SU-DHL-6 (cell line): Measurements from ENCODE around the gene GBA2.
A peak's percentile ranks its signal among the peaks of the same experiment; 100 is the strongest.

Experiments used
- H2AFZ ChIP-seq: fragments of 200-600 bp; sonication (generic); 2 replicates; pipeline ENCODE4 v1.6.1; 2014; ENCODE audit warnings: low read depth, mild to moderate bottlenecking, moderate library complexity, mixed read lengths, antibody characterized with exemption, low read length; ENCODE audit not compliant: severe bottlenecking
- H3F3A ChIP-seq: fragments of 200-600 bp; shearing (Covaris generic); 2 replicates; pipeline ENCODE4 v1.6.0; 2016; ENCODE audit warnings: antibody characterized with exemption, mild to moderate bottlenecking; ENCODE audit not compliant: insufficient read depth
- H3K27ac ChIP-seq: fragments of 200-600 bp; sonication (generic); 2 replicates; pipeline ENCODE4 v1.5.1; 2016; ENCODE audit warnings: low read depth, mild to moderate bottlenecking, low read length, moderate library complexity, mixed read lengths
- H3K27me3 ChIP-seq: fragments of 200-600 bp; sonication (generic), shearing (Covaris generic); 2 replicates; pipeline ENCODE4 v1.6.0; 2014; ENCODE audit warnings: mild to moderate bottlenecking, low read length
- H3K36me3 ChIP-seq: fragments of 200-600 bp; sonication (generic); 2 replicates; pipeline ENCODE4 v1.6.1; 2014; ENCODE audit warnings: mild to moderate bottlenecking, low read length, mixed read lengths
- H3K4me2 ChIP-seq: fragments of 300-600, 200-600 bp; shearing (Covaris generic), sonication (generic); 2 replicates; pipeline ENCODE4 v1.6.0; 2014; ENCODE audit warnings: low read length, low read depth, mild to moderate bottlenecking; ENCODE audit not compliant: poor library complexity, severe bottlenecking
- H3K4me3 ChIP-seq: fragments of 200-600 bp; sonication (generic); 2 replicates; pipeline ENCODE4 v1.5.1; 2014; ENCODE audit warnings: antibody characterized with exemption, low read length, mild to moderate bottlenecking, mixed read lengths; ENCODE audit not compliant: insufficient read depth, poor library complexity, severe bottlenecking
- H3K79me2 ChIP-seq: fragments of 200-600 bp; sonication (generic); 2 replicates; pipeline ENCODE4 v1.6.1; 2014; ENCODE audit warnings: mild to moderate bottlenecking, low read length, moderate library complexity; ENCODE audit not compliant: insufficient read depth
- H3K9ac ChIP-seq: fragments of 200-600 bp; sonication (generic); 2 replicates; pipeline ENCODE4 v1.7.0; 2014; ENCODE audit warnings: mild to moderate bottlenecking, low read length
- H3K9me2 ChIP-seq: fragments of 200-600 bp; sonication (generic); replicated peaks from 2 replicates; pipeline ENCODE4 v1.6.1; 2014; ENCODE audit warnings: low read length; ENCODE audit not compliant: insufficient read depth
- H3K9me3 ChIP-seq: fragments of 200-600 bp; sonication (generic); 2 replicates; pipeline ENCODE4 v1.6.1; 2014; ENCODE audit warnings: low read length, mixed read lengths; ENCODE audit not compliant: insufficient read depth
- H4K20me1 ChIP-seq: fragments of 200-600 bp; sonication (generic); 2 replicates; pipeline ENCODE4 v1.6.1; 2014; ENCODE audit warnings: low read depth, mild to moderate bottlenecking, antibody characterized with exemption, low read length, moderate library complexity, mixed read lengths
- CTCF ChIP-seq: fragments of 200-600 bp; sonication (generic); IDR thresholded peaks from one replicate; pipeline ENCODE4 v1.5.1; 2017; ENCODE audit warnings: antibody characterized with exemption, mild to moderate bottlenecking, low read length, moderate library complexity; ENCODE audit not compliant: insufficient read depth, poor library complexity, severe bottlenecking
- EZH2phosphoT487 ChIP-seq: fragments of 200-600 bp; sonication (generic), shearing (Covaris generic); conservative IDR thresholded peaks from 2 replicates; pipeline ENCODE4 v1.6.1; 2018; ENCODE audit warnings: mild to moderate bottlenecking, antibody characterized with exemption, low read length, moderate library complexity, mixed read lengths

GBA2 gene

GRCh38 chr9:35696520-35697215, 52.4 kb downstream of the GBA2 start:
- H3K79me2 ChIP-seq = no peaks in the 10 kb centered on the region
- H3K4me2 ChIP-seq = no peak overlapping the region
- H3K27ac ChIP-seq = no peak overlapping the region
- H3K4me3 ChIP-seq = no peak overlapping the region
- H3K9me2 ChIP-seq = no peaks in the 10 kb centered on the region
- no peak overlapping the region for H3K9ac ChIP-seq
- no peaks in the 10 kb centered on the region for H3F3A ChIP-seq
- peaks cover 14% of the 10 kb centered on the region; the same call in 1 of the 2 replicates for H3K36me3 ChIP-seq
- H4K20me1 ChIP-seq = no peaks in the 10 kb centered on the region
- no peaks in the 10 kb centered on the region for H3K9me3 ChIP-seq
- no peak overlapping the region for H2AFZ ChIP-seq
- TF ChIP-seq CTCF (peak; percentile 95), EZH2phosphoT487 (no peak)
- no peaks in the 10 kb centered on the region for H3K27me3 ChIP-seq

- no peak overlapping the region for H3K4me2 ChIP-seq
Measured at GRCh38 chr9:35695943-35696401, 53.1 kb downstream of the GBA2 start.

GRCh38 chr9:35691757-35692301, 57.2 kb downstream of the GBA2 start:
- no peak overlapping the region for H3K4me2 ChIP-seq
- H3F3A ChIP-seq = no peaks in the 10 kb centered on the region
- no peak overlapping the region for H2AFZ ChIP-seq
- no peaks in the 10 kb centered on the region for H3K9me2 ChIP-seq
- no peaks in the 10 kb centered on the region for H3K9me3 ChIP-seq
- H3K27ac ChIP-seq = no peak overlapping the region
- H3K36me3 ChIP-seq = no peaks in the 10 kb centered on the region
- TF ChIP-seq EZH2phosphoT487 (no peak), CTCF (no peak)
- no peaks in the 10 kb centered on the region for H3K79me2 ChIP-seq
- no peaks in the 10 kb centered on the region for H3K27me3 ChIP-seq
- H3K4me3 ChIP-seq = no peak overlapping the region
- H3K9ac ChIP-seq = no peak overlapping the region
- no peaks in the 10 kb centered on the region for H4K20me1 ChIP-seq

More at GRCh38 chr9:35695943-35696401, 53.1 kb downstream of the GBA2 start:
- H3K27ac ChIP-seq = no peak overlapping the region
- no peak overlapping the region for H3K4me3 ChIP-seq
- H3K27me3 ChIP-seq = no peaks in the 10 kb centered on the region
- H3K9ac ChIP-seq = no peak overlapping the region
- H3K79me2 ChIP-seq = no peaks in the 10 kb centered on the region
- no peaks in the 10 kb centered on the region for H3K9me3 ChIP-seq
- H3K9me2 ChIP-seq = no peaks in the 10 kb centered on the region
- no peaks in the 10 kb centered on the region for H4K20me1 ChIP-seq
- peaks cover 14% of the 10 kb centered on the region; the same call in 1 of the 2 replicates for H3K36me3 ChIP-seq
- TF ChIP-seq EZH2phosphoT487 (no peak), CTCF (no peak)
- H3F3A ChIP-seq = no peaks in the 10 kb centered on the region
- no peak overlapping the region for H2AFZ ChIP-seq
